Left ventricle myocardium inferior (tissue), 1 donor: Measurements from ENCODE around the gene RXFP2. TPM values are rescaled to one million over a fixed set of nuclear protein-coding genes. Genes with fewer than 3 reads are reported as not detected.
A peak's percentile ranks its signal among the peaks of the same experiment; 100 is the strongest.

ENCODE experiments used
- DNase-seq: peaks from one replicate; pipeline ENCODE4 v3.0.0-alpha.2; 2020
- H3K27ac ChIP-seq: fragments of 200-600 bp; replicated peaks from 2 replicates; pipeline ENCODE4 v1.8.0; 2021
- H3K27me3 ChIP-seq: fragments of 200-600 bp; 2 replicates; pipeline ENCODE4 v1.8.0; 2021; ENCODE audit warnings: low read depth
- H3K36me3 ChIP-seq: fragments of 200-600 bp; 2 replicates; pipeline ENCODE4 v1.8.0; 2021
- H3K4me1 ChIP-seq: fragments of 200-600 bp; 2 replicates; pipeline ENCODE4 v1.8.0; 2021
- H3K4me3 ChIP-seq: fragments of 200-600 bp; 2 replicates; pipeline ENCODE4 v1.8.0; 2021; ENCODE audit warnings: mild to moderate bottlenecking, moderate library complexity
- H3K9me3 ChIP-seq: fragments of 200-600 bp; replicated peaks from 2 replicates; pipeline ENCODE4 v1.8.0; 2021
- CTCF ChIP-seq: fragments of 200-600 bp; IDR thresholded peaks from 2 replicates; pipeline ENCODE4 v1.8.0; 2021; ENCODE audit warnings: antibody characterized with exemption, mild to moderate bottlenecking, borderline replicate concordance
- intact Hi-C: fragments of 100-400 bp; cut with micrococcal nuclease; formaldehyde crosslinking; loops from one replicate; pipeline ENCODE4 v1.11.0; 2022
- total RNA-seq: library from RNA; stranded (reverse); fragmentation: NEBNext Ultra II Directional; extraction: Animal tissue kit (Norgen Biotek cat#: 25700); gene quantifications from one replicate; pipeline ENCODE4 v1.2.1, GENCODE V29; 2021
- donor health status: DM: no; HTN: yes; CAD: no; lungs with severe emphysema.

RXFP2 gene
- total RNA-seq, 1 donor from 2014 or later, result not detected

GRCh38 chr13:31786011-31786410 is 46.7 kb downstream of the RXFP2 start:
- TF ChIP-seq CTCF, result no peak
- H3K36me3 ChIP-seq, result no peaks in the 10 kb centered on the region
- intact Hi-C loops, result no loop called here
- H3K4me3 ChIP-seq, result no peak overlapping the region
- H3K27me3 ChIP-seq, result no peaks in the 10 kb centered on the region
- no peak overlapping the region for H3K27ac ChIP-seq
- peaks cover 9% of the 10 kb centered on the region for H3K4me1 ChIP-seq
- DNase-seq, result no peak
- H3K9me3 ChIP-seq, result no peaks in the 10 kb centered on the region

- no peak for TF ChIP-seq CTCF
- intact Hi-C loops, result no loop called here
- Histone ChIP-seq H3K27ac (no peak overlapping the region), H3K9me3 (no peaks in the 10 kb centered on the region), H3K27me3 (no peaks in the 10 kb centered on the region), H3K36me3 (no peaks in the 10 kb centered on the region), H3K4me1 (peaks cover 2% of the 10 kb centered on the region), H3K4me3 (no peak overlapping the region)
- DNase-seq, result no peak
Measured at GRCh38 chr13:31790992-31791391, 51.7 kb downstream of the RXFP2 start.

GRCh38 chr13:31793246-31793645 is 53.9 kb downstream of the RXFP2 start:
- TF ChIP-seq CTCF, result no peak
- no peak for DNase-seq
- intact Hi-C loops, result no loop called here

GRCh38 chr13:31794452-31794851 is 55.1 kb downstream of the RXFP2 start:
- intact Hi-C loops, result no loop called here
- no peak for TF ChIP-seq CTCF
- DNase-seq, result no peak
- Histone ChIP-seq H3K36me3 (no peaks in the 10 kb centered on the region), H3K9me3 (no peaks in the 10 kb centered on the region), H3K27me3 (no peaks in the 10 kb centered on the region), H3K4me3 (no peak overlapping the region), H3K27ac (no peak overlapping the region), H3K4me1 (no peaks in the 10 kb centered on the region)

More at GRCh38 chr13:31793246-31793645, 53.9 kb downstream of the RXFP2 start:
- no peaks in the 10 kb centered on the region for H3K4me1 ChIP-seq
- H3K4me3 ChIP-seq, result no peak overlapping the region
- H3K27ac ChIP-seq, result no peak overlapping the region
- no peaks in the 10 kb centered on the region for H3K9me3 ChIP-seq
- H3K36me3 ChIP-seq, result no peaks in the 10 kb centered on the region
- no peaks in the 10 kb centered on the region for H3K27me3 ChIP-seq

GRCh38 chr13:31797154-31797775 is 57.9 kb downstream of the RXFP2 start:
- Histone ChIP-seq H3K4me1 (no peaks in the 10 kb centered on the region), H3K27me3 (no peaks in the 10 kb centered on the region), H3K9me3 (no peaks in the 10 kb centered on the region), H3K4me3 (no peak overlapping the region), H3K36me3 (no peaks in the 10 kb centered on the region), H3K27ac (no peak overlapping the region)
- TF ChIP-seq CTCF, result peak; percentile 56
- intact Hi-C loops, result no loop called here
- no peak for DNase-seq

GRCh38 chr13:31798189-31798588 is 58.9 kb downstream of the RXFP2 start:
- no peaks in the 10 kb centered on the region for H3K9me3 ChIP-seq
- intact Hi-C loops, result no loop called here
- no peak for DNase-seq
- no peak overlapping the region for H3K27ac ChIP-seq
- H3K4me1 ChIP-seq, result no peaks in the 10 kb centered on the region
- no peaks in the 10 kb centered on the region for H3K36me3 ChIP-seq
- no peak overlapping the region for H3K4me3 ChIP-seq
- H3K27me3 ChIP-seq, result no peaks in the 10 kb centered on the region
- no peak for TF ChIP-seq CTCF
